ENCODE results near the gene B3GLCT. TPM values are rescaled to one million over a fixed set of nuclear protein-coding genes. Genes with fewer than 3 reads are reported as not detected.

The B3GLCT gene
- total and polyA plus RNA-seq, 3 experiments from 2014 or later, result 5.2 to 10.4 (median 5.6) TPM

DNA sequence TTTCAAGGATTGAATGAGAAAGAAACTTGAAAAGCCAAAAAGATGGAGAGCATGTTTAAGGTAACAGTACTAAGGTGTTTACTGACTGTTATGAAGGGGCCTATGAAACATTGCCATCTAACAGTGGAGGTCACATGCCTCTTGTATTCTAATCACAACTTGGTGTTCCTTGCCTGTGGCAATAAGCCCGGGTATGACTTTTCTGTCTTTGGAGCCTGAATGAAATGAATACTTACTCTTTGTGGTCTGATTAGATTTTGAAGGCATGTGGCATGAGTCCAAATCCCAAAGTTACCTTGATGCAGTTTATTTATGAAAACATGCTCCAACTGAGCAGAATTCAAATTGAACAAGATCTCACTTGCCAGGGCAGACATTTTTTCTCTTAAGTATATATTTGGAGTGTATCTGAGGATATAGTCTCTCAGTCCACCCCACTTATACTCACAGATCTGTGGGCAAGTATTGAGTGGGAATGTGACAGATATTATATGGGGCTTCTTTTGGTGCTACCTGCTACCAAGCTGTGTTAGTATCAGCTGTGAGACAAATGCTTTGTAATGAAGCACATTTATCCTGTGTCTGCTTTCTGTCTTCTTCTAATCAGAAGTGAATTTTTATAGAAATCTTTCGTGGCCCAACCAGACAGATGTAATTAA, 67.5 kb downstream of the B3GLCT start:
- no peaks in the 10 kb centered on the region for H3K36me3 ChIP-seq (ENCODE audit: insufficient read depth, low read length)
- no peak for DNase-seq
- ChIA-PET CTCF (no interaction called here), POLR2A (no interaction called here)
- Mint-ChIP-seq H3K9me3 (no peaks in the 10 kb centered on the region), H3K4me3 (no peak overlapping the region), H3K36me3 (peaks cover 33 to 45% (median 35%) of the 10 kb centered on the region in 3 donors), H3K4me1 (no peaks in the 10 kb centered on the region), H3K27ac (no peak overlapping the region), H3K27me3 (no peaks in the 10 kb centered on the region)
- H3K27ac ChIP-seq (ENCODE audit: low read depth, low read length), result no peak overlapping the region
- no peaks in the 10 kb centered on the region for H3K9me3 ChIP-seq (ENCODE audit: low read length)
- H3K4me3 ChIP-seq (ENCODE audit: low read length), result no peak overlapping the region
- no peaks in the 10 kb centered on the region for H3K27me3 ChIP-seq (ENCODE audit: insufficient read depth, low read length, poor library complexity, severe bottlenecking)
- H3K4me1 ChIP-seq (ENCODE audit: insufficient read depth, low read length), result no peaks in the 10 kb centered on the region

- Histone ChIP-seq H3K9me3 (ENCODE audit: low read length) (no peaks in the 10 kb centered on the region), H3K27ac (ENCODE audit: low read depth, low read length) (no peak overlapping the region), H3K27me3 (ENCODE audit: insufficient read depth, low read length, poor library complexity, severe bottlenecking) (no peaks in the 10 kb centered on the region), H3K36me3 (ENCODE audit: insufficient read depth, low read length) (no peaks in the 10 kb centered on the region), H3K4me3 (ENCODE audit: low read length) (no peak overlapping the region), H3K4me1 (ENCODE audit: insufficient read depth, low read length) (no peaks in the 10 kb centered on the region)
- H3K27me3 Mint-ChIP-seq, result no peaks in the 10 kb centered on the region
- CTCF ChIA-PET, result no interaction called here
- POLR2A ChIA-PET, result no interaction called here
- peaks cover 51 to 75% (median 72%) of the 10 kb centered on the region in 3 donors for H3K36me3 Mint-ChIP-seq
- H3K4me1 Mint-ChIP-seq, result no peaks in the 10 kb centered on the region
- H3K4me3 Mint-ChIP-seq, result no peak overlapping the region
- no peak for DNase-seq
- H3K9me3 Mint-ChIP-seq, result peaks cover 0 to 10% (median 8%) of the 10 kb centered on the region in 5 donors
- H3K27ac Mint-ChIP-seq, result no peak overlapping the region
Observed at GRCh38 chr13:31274390-31274789, 74.6 kb downstream of the B3GLCT start.

GRCh38 chr13:31276421-31276820, 76.6 kb downstream of the B3GLCT start:
- no peak for DNase-seq
- Mint-ChIP-seq H3K27ac (no peak overlapping the region), H3K4me1 (no peaks in the 10 kb centered on the region), H3K9me3 (peaks cover 0 to 10% (median 8%) of the 10 kb centered on the region in 5 donors), H3K36me3 (peaks cover 41 to 76% (median 72%) of the 10 kb centered on the region in 3 donors), H3K27me3 (no peaks in the 10 kb centered on the region), H3K4me3 (no peak overlapping the region)
- Histone ChIP-seq H3K4me1 (ENCODE audit: insufficient read depth, low read length) (no peaks in the 10 kb centered on the region), H3K27ac (ENCODE audit: low read depth, low read length) (no peak overlapping the region), H3K27me3 (ENCODE audit: insufficient read depth, low read length, poor library complexity, severe bottlenecking) (no peaks in the 10 kb centered on the region), H3K36me3 (ENCODE audit: insufficient read depth, low read length) (no peaks in the 10 kb centered on the region), H3K9me3 (ENCODE audit: low read length) (no peaks in the 10 kb centered on the region), H3K4me3 (ENCODE audit: low read length) (no peak overlapping the region)
- POLR2A ChIA-PET, result no interaction called here
- CTCF ChIA-PET, result no interaction called here

GRCh38 chr13:31278869-31279268, 79.1 kb downstream of the B3GLCT start:
- DNase-seq, result no peak

DNA sequence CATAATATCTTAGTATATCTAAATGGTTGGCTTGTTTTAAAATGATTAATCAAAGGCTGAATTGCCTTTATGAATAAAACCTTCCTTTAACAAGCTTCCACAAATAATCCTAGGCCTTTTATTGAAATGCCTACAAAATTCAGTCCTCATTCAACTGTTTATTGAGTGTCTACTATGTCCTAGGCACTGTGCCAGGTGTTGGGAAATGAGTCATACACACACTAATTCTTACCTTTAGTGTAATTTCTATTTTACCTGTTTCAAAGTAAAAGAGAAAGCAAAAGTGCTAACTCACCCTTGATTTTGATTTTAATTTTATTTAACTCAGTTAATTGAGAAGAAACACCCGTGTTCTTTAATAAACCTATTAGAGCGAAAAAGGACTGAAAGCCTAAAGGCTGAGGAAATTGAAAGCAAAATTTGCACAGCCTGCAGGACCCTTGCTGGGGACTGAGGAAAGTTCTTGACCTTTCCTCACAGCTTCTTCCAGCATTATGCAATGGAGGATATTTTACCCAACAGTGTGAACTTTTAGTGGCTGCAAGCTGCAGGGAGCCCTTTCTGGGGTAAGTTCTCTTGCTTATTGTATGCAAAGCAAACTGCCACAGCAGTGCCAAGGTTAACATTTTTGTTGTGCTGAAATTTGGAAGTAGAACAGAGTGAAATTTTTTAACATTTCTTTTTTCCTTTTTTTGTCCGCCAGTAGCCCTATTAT, 83.1 kb downstream of the B3GLCT start:
- no peak for DNase-seq
- H3K9me3 ChIP-seq (ENCODE audit: low read length), result no peaks in the 10 kb centered on the region
- Mint-ChIP-seq H3K4me1 (no peaks in the 10 kb centered on the region), H3K4me3 (no peak overlapping the region), H3K9me3 (peaks cover 10 to 21% (median 17%) of the 10 kb centered on the region in 5 donors), H3K27ac (no peak overlapping the region), H3K36me3 (peaks cover 26 to 82% (median 59%) of the 10 kb centered on the region in 3 donors), H3K27me3 (no peaks in the 10 kb centered on the region)
- no peak overlapping the region for H3K27ac ChIP-seq (ENCODE audit: low read depth, low read length)
- H3K27me3 ChIP-seq (ENCODE audit: insufficient read depth, low read length, poor library complexity, severe bottlenecking), result no peaks in the 10 kb centered on the region
- POLR2A ChIA-PET, result no interaction called here
- no peak overlapping the region for H3K4me3 ChIP-seq (ENCODE audit: low read length)
- CTCF ChIA-PET, result no interaction called here
- H3K36me3 ChIP-seq (ENCODE audit: insufficient read depth, low read length), result no peaks in the 10 kb centered on the region
- H3K4me1 ChIP-seq (ENCODE audit: insufficient read depth, low read length), result no peaks in the 10 kb centered on the region

More at GRCh38 chr13:31278869-31279268, 79.1 kb downstream of the B3GLCT start:
- Mint-ChIP-seq H3K27me3 (no peaks in the 10 kb centered on the region), H3K36me3 (peaks cover 36 to 83% (median 65%) of the 10 kb centered on the region in 3 donors), H3K9me3 (peaks cover 0 to 10% (median 8%) of the 10 kb centered on the region in 5 donors), H3K4me1 (no peaks in the 10 kb centered on the region), H3K27ac (no peak overlapping the region), H3K4me3 (no peak overlapping the region)
- H3K4me3 ChIP-seq (ENCODE audit: low read length), result no peak overlapping the region
- POLR2A ChIA-PET, result no interaction called here
- no peaks in the 10 kb centered on the region for H3K9me3 ChIP-seq (ENCODE audit: low read length)
- CTCF ChIA-PET, result no interaction called here
- no peaks in the 10 kb centered on the region for H3K27me3 ChIP-seq (ENCODE audit: insufficient read depth, low read length, poor library complexity, severe bottlenecking)
- no peaks in the 10 kb centered on the region for H3K4me1 ChIP-seq (ENCODE audit: insufficient read depth, low read length)
- H3K36me3 ChIP-seq (ENCODE audit: insufficient read depth, low read length), result no peaks in the 10 kb centered on the region
- no peak overlapping the region for H3K27ac ChIP-seq (ENCODE audit: low read depth, low read length)

DNA sequence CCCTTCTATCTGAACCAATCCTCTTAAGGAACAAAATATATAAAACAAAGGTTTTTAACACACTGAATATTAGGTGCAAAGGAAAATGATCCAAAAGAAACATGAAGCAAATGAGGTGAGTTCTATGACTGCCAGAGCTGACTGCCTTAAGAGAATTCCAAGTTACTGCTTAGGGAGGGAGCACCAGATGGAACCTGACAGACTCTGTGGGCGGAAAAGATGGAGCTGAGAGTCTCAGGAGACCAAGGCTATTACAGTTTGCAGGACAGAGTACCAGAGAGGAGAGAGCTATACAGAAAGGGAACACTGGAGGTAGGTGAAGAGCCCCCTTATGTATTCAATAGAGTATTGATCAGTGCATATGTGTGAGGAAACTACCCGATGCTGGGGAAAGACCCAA, 87.2 kb downstream of the B3GLCT start:
- no peak overlapping the region for H3K4me3 Mint-ChIP-seq
- Histone ChIP-seq H3K27me3 (ENCODE audit: insufficient read depth, low read length, poor library complexity, severe bottlenecking) (no peaks in the 10 kb centered on the region), H3K36me3 (ENCODE audit: insufficient read depth, low read length) (peaks cover 6% of the 10 kb centered on the region), H3K4me3 (ENCODE audit: low read length) (no peak overlapping the region), H3K4me1 (ENCODE audit: insufficient read depth, low read length) (no peaks in the 10 kb centered on the region), H3K9me3 (ENCODE audit: low read length) (peaks cover 6% of the 10 kb centered on the region), H3K27ac (ENCODE audit: low read depth, low read length) (no peak overlapping the region)
- peaks cover 43 to 85% (median 70%) of the 10 kb centered on the region in 3 donors for H3K36me3 Mint-ChIP-seq
- no peak for DNase-seq
- POLR2A ChIA-PET, result no interaction called here
- H3K9me3 Mint-ChIP-seq, result peaks cover 33 to 50% (median 46%) of the 10 kb centered on the region in 5 donors
- CTCF ChIA-PET, result no interaction called here
- H3K27ac Mint-ChIP-seq, result peak overlapping the region in 1 of 8 donors; percentile 51
- H3K4me1 Mint-ChIP-seq, result no peaks in the 10 kb centered on the region
- H3K27me3 Mint-ChIP-seq, result peaks cover 0 to 5% of the 10 kb centered on the region in 2 donors

DNA sequence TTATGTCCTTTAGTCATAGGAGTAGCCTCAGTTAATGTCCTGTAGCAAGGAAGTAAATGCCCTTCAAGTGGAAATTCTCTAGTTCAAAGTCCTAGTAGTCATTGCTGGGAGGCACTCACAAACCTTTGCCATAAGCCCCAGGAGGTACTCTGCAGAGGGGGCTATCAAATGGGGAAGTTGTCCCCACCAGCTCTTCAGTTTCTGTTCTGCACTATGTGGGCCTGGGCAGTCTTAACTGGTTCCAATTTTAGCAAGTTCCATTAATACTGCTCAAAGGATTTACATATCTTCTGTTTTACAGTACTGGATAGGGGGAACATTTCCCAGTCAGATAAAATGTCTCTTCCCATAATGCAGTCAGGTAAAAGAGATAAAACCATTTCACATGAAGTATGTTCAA, 101.3 kb downstream of the B3GLCT start:
- peaks cover 0 to 20% (median 5%) of the 10 kb centered on the region in 5 donors for H3K9me3 Mint-ChIP-seq
- no peak overlapping the region for H3K27ac Mint-ChIP-seq
- H3K4me1 Mint-ChIP-seq, result no peaks in the 10 kb centered on the region
- no peaks in the 10 kb centered on the region for H3K27me3 Mint-ChIP-seq
- Histone ChIP-seq H3K27me3 (ENCODE audit: insufficient read depth, low read length, poor library complexity, severe bottlenecking) (no peaks in the 10 kb centered on the region), H3K4me3 (ENCODE audit: low read length) (no peak overlapping the region), H3K9me3 (ENCODE audit: low read length) (no peaks in the 10 kb centered on the region), H3K27ac (ENCODE audit: low read depth, low read length) (no peak overlapping the region), H3K4me1 (ENCODE audit: insufficient read depth, low read length) (no peaks in the 10 kb centered on the region), H3K36me3 (ENCODE audit: insufficient read depth, low read length) (no peaks in the 10 kb centered on the region)
- ChIA-PET CTCF (no interaction called here), POLR2A (no interaction called here)
- no peak for DNase-seq
- no peak overlapping the region for H3K4me3 Mint-ChIP-seq
- peaks cover 38 to 58% (median 58%) of the 10 kb centered on the region in 3 donors for H3K36me3 Mint-ChIP-seq

- no peak overlapping the region for H3K4me3 ChIP-seq (ENCODE audit: low read length)
- ChIA-PET POLR2A (no interaction called here), CTCF (no interaction called here)
- Mint-ChIP-seq H3K27ac (no peak overlapping the region), H3K9me3 (peaks cover 40 to 57% (median 48%) of the 10 kb centered on the region in 5 donors), H3K4me3 (no peak overlapping the region), H3K36me3 (peaks cover 12 to 61% (median 41%) of the 10 kb centered on the region in 3 donors), H3K27me3 (peaks cover 0 to 2% of the 10 kb centered on the region in 2 donors), H3K4me1 (no peaks in the 10 kb centered on the region)
- H3K27ac ChIP-seq (ENCODE audit: low read depth, low read length), result no peak overlapping the region
- H3K27me3 ChIP-seq (ENCODE audit: insufficient read depth, low read length, poor library complexity, severe bottlenecking), result no peaks in the 10 kb centered on the region
- H3K36me3 ChIP-seq (ENCODE audit: insufficient read depth, low read length), result no peaks in the 10 kb centered on the region
- DNase-seq, result no peak
- no peaks in the 10 kb centered on the region for H3K4me1 ChIP-seq (ENCODE audit: insufficient read depth, low read length)
- peaks cover 17% of the 10 kb centered on the region for H3K9me3 ChIP-seq (ENCODE audit: low read length)
Observed at GRCh38 chr13:31310356-31310755, 110.6 kb downstream of the B3GLCT start.
